Vagina (tissue), 2 donors: ENCODE measurements around the gene ANAPC1. TPM values are rescaled to one million over a fixed set of nuclear protein-coding genes. Genes with fewer than 3 reads are reported as not detected.

Source experiments
- DNase-seq, 2 donors: peaks; one replicate each; pipeline ENCODE4 v3.0.0-alpha.2; 2017; ENCODE audit errors: extremely low spot score in 2 of 2
- H3K27ac ChIP-seq: fragments of 200-600 bp; sonication (generic); one replicate; pipeline ENCODE4 v1.5.1; 2019
- H3K27me3 ChIP-seq: fragments of 200-600 bp; sonication (generic); one replicate; pipeline ENCODE4 v1.5.1; 2019
- H3K36me3 ChIP-seq, 2 donors: fragments of 200-600 bp; sonication (generic); one replicate each; pipeline ENCODE4 v1.5.1; 2017 to 2019
- H3K4me1 ChIP-seq: fragments of 200-600 bp; sonication (generic); one replicate; pipeline ENCODE4 v1.5.1; 2019
- H3K4me3 ChIP-seq, 2 donors: fragments of 200-600 bp; sonication (generic); 1 replicate in 1 of 2; 2 replicates in 1 of 2; pipeline ENCODE4 v1.5.1; 2016 to 2019
- H3K9me3 ChIP-seq: fragments of 200-600 bp; sonication (generic); one replicate; pipeline ENCODE4 v1.5.1; 2019
- POLR2A ChIP-seq, 2 donors: fragments of 450-650 bp; IDR thresholded peaks; one replicate each; pipeline ENCODE4 v1.6.1; 2017; ENCODE audit warnings: antibody characterized with exemption in 2 of 2, mild to moderate bottlenecking in 2 of 2, moderate library complexity in 2 of 2
- POLR2AphosphoS5 ChIP-seq, 2 donors: sonication (generic); formaldehyde crosslinking; IDR thresholded peaks; one replicate each; pipeline ENCODE4 v1.9.0; 2017; ENCODE audit warnings: antibody characterized with exemption in 2 of 2, mild to moderate bottlenecking in 2 of 2, low read depth in 1 of 2; ENCODE audit not compliant: insufficient read depth in 1 of 2
- intact Hi-C: fragments of 100-400 bp; cut with DNase I; formaldehyde crosslinking; loops from one replicate; pipeline ENCODE4 v1.15.1; 2023
- total RNA-seq: library from RNA; depleted of rRNA; stranded (reverse); fragments of >200 nt; gene quantifications from one replicate; pipeline ENCODE4 v1.2.3, GENCODE V29; 2016
- TF ChIP-seq, protein P1 (sequence below), 3 experiments: fragments of 450-650 bp in 2 of 3; fragments of 200-600 bp in 1 of 3; sonication (generic) in 1 of 3; IDR thresholded peaks; one replicate each; pipeline ENCODE4 v1.5.1; 2017 to 2019; ENCODE audit warnings: antibody characterized with exemption in 3 of 3, mild to moderate bottlenecking in 2 of 3, moderate library complexity in 2 of 3

Gene ANAPC1
- total RNA-seq, 1 donor from 2014 or later: 36.3 TPM

GRCh38 chr2:111930409-111930808 is 46.4 kb upstream of the ANAPC1 start:
- Histone ChIP-seq H3K36me3 (peaks cover 0 to 13% of the 10 kb centered on the region in 2 donors), H3K4me3 (no peak overlapping the region), H3K9me3 (no peaks in the 10 kb centered on the region), H3K27me3 (no peaks in the 10 kb centered on the region), H3K27ac (no peak overlapping the region), H3K4me1 (peaks cover 19% of the 10 kb centered on the region)
- TF ChIP-seq POLR2AphosphoS5 (IDR thresholded peaks at IDR 0.05; ENCODE audit: insufficient read depth in 1 of 2, low read depth in 1 of 2) (no peak), POLR2A (IDR thresholded peaks at IDR 0.05) (no peak)
- TF ChIP-seq, protein P1, sequence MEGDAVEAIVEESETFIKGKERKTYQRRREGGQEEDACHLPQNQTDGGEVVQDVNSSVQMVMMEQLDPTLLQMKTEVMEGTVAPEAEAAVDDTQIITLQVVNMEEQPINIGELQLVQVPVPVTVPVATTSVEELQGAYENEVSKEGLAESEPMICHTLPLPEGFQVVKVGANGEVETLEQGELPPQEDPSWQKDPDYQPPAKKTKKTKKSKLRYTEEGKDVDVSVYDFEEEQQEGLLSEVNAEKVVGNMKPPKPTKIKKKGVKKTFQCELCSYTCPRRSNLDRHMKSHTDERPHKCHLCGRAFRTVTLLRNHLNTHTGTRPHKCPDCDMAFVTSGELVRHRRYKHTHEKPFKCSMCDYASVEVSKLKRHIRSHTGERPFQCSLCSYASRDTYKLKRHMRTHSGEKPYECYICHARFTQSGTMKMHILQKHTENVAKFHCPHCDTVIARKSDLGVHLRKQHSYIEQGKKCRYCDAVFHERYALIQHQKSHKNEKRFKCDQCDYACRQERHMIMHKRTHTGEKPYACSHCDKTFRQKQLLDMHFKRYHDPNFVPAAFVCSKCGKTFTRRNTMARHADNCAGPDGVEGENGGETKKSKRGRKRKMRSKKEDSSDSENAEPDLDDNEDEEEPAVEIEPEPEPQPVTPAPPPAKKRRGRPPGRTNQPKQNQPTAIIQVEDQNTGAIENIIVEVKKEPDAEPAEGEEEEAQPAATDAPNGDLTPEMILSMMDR (IDR thresholded peaks at IDR 0.05): no peak
- intact Hi-C loops: no loop called here
- DNase-seq: no peak

- Histone ChIP-seq H3K4me3 (no peak overlapping the region), H3K27me3 (no peaks in the 10 kb centered on the region), H3K36me3 (peaks cover 0 to 13% of the 10 kb centered on the region in 2 donors), H3K9me3 (no peaks in the 10 kb centered on the region), H3K27ac (no peak overlapping the region), H3K4me1 (peaks cover 19% of the 10 kb centered on the region)
- TF ChIP-seq, protein P1 (IDR thresholded peaks at IDR 0.05): no peak
- no peak for TF ChIP-seq POLR2A (IDR thresholded peaks at IDR 0.05)
- TF ChIP-seq POLR2AphosphoS5 (IDR thresholded peaks at IDR 0.05; ENCODE audit: insufficient read depth in 1 of 2, low read depth in 1 of 2): no peak
- intact Hi-C loops: no loop called here
- no peak for DNase-seq
Observed at GRCh38 chr2:111927723-111928122, 43.7 kb upstream of the ANAPC1 start.

DNA sequence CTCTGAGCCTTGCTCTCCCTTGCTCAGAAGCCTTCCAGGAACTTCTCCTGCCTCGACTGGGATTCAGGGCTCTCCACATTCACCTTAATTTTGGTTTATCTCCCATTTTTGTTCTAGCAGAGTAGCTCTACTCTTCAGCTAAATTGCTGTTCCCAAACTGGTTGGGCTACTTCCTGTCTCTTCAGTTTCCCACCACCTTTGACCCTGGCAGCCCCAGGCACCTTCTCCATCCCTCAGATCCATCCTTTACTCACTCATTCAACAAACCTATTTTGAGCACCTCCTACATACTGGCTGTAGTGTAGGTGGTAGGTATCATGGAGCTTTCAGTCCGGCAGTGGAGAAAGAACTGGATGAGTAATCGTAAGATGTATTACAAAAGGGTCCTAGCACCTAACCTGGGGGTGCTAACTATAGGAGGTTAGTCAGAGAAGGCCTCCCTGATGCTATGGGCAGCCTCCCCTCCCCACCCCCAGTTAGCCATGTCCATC is 40.7 kb upstream of the ANAPC1 start:
- peaks cover 0 to 2% of the 10 kb centered on the region in 2 donors for H3K36me3 ChIP-seq
- H3K4me3 ChIP-seq: no peak overlapping the region
- H3K27ac ChIP-seq: no peak overlapping the region
- H3K4me1 ChIP-seq: peaks cover 5% of the 10 kb centered on the region
- DNase-seq: no peak
- H3K9me3 ChIP-seq: no peaks in the 10 kb centered on the region
- H3K27me3 ChIP-seq: no peaks in the 10 kb centered on the region
- TF ChIP-seq POLR2A (IDR thresholded peaks at IDR 0.05) (no peak), POLR2AphosphoS5 (IDR thresholded peaks at IDR 0.05; ENCODE audit: insufficient read depth in 1 of 2, low read depth in 1 of 2) (no peak)
- TF ChIP-seq, protein P1 (IDR thresholded peaks at IDR 0.05): no peak
- intact Hi-C loops: no loop called here

- no peak overlapping the region for H3K4me3 ChIP-seq
- TF ChIP-seq POLR2AphosphoS5 (IDR thresholded peaks at IDR 0.05; ENCODE audit: insufficient read depth in 1 of 2, low read depth in 1 of 2) (peak in 1 of 2 donors; percentile 22), POLR2A (IDR thresholded peaks at IDR 0.05) (no peak)
- no peaks in the 10 kb centered on the region for H3K9me3 ChIP-seq
- no peaks in the 10 kb centered on the region for H3K36me3 ChIP-seq
- H3K4me1 ChIP-seq: peaks cover 11% of the 10 kb centered on the region
- intact Hi-C loops: no loop called here
- no peaks in the 10 kb centered on the region for H3K27me3 ChIP-seq
- DNase-seq: no peak
- H3K27ac ChIP-seq: no peak overlapping the region
Observed at GRCh38 chr2:111923276-111923804, 39.3 kb upstream of the ANAPC1 start.

DNA sequence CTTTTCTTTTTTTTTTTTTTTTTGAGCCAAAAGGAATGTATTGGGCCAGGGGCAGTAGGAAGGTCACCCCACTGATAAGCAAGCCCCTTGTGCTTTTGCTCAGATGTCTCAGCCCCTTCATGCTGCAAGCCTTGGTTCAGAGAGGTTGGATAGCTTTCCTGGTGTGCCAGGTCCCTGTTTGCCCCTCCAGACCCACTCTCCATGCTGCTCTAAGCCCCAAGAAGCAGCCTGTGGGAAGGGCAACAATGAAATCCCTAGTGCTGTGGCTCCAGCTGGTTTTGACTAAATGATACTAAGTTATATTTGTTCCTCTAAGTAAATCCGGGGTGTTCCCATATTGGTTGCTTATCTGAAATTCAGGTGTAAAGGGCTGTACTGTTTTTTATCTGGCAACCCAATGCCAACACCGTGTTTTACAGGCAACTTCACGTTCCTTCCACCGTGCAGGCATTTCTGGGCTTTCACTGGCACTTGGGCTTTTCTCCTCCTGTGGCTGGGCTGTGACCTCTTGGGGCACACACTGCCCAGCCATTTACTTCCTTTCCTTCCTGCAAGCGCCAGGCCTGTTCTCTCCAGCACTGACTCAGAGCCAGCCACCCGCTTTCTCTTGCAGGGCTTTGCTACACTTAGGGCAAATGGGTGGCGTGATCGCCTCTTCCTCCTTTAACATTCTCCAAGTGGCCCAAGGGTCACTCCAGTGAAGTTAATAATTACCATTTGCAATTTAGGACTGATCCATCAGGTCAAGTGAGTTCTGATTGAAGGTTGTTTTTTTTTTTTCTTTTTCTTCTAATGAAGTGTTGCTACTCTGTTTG is 36.0 kb upstream of the ANAPC1 start:
- H3K4me3 ChIP-seq: no peak overlapping the region
- H3K36me3 ChIP-seq: no peaks in the 10 kb centered on the region
- H3K27me3 ChIP-seq: no peaks in the 10 kb centered on the region
- intact Hi-C loops: no loop called here
- DNase-seq: no peak
- H3K4me1 ChIP-seq: peaks cover 10% of the 10 kb centered on the region
- TF ChIP-seq, protein P1 (IDR thresholded peaks at IDR 0.05): no peak
- TF ChIP-seq POLR2A (IDR thresholded peaks at IDR 0.05): no peak
- no peak for TF ChIP-seq POLR2AphosphoS5 (IDR thresholded peaks at IDR 0.05; ENCODE audit: insufficient read depth in 1 of 2, low read depth in 1 of 2)
- no peaks in the 10 kb centered on the region for H3K9me3 ChIP-seq
- H3K27ac ChIP-seq: no peak overlapping the region
